ENCODE measurements around the gene CEL.

DNA sequence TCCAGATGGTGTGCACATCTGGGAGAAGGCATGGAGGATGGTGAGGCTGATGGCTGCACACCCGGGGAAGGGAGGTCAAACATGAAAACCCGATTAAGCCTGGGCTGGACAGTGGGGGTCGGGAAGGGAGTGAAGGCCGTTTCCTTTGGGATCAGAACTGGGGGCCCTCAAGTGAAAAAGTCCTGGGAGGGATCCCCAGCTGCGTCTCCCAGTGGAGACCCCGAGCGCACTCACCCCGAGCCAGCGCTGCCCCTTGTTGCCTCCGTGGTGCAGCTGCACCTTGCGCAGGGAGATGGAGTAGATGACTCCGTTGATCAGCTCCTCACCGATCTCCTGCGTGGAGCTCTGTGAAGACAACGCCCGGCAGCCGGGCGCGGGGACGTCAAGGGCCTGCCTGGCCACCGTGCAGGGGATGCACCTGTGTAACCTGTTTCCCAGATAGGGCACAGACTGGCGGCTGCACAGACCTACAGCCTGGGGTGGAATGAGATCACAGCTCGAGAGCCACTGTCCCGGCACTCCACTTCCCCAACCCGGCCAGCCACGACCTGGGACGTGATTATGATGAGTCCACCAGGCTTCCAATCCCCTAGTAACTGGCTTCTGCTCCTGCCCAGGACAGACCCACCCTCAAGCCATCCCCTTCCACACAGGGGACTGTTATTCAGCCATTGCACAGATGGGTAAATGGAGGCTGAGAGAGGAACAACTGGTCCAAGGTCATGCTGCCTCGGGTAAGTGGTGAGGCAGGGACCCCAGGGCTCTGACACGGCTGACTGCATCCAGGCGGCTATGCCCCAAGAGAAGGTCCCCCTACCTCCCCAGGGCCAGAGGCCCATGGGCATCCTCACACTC, 50.3 kb downstream of the CEL start:
- TF ChIP-seq, protein P1, sequence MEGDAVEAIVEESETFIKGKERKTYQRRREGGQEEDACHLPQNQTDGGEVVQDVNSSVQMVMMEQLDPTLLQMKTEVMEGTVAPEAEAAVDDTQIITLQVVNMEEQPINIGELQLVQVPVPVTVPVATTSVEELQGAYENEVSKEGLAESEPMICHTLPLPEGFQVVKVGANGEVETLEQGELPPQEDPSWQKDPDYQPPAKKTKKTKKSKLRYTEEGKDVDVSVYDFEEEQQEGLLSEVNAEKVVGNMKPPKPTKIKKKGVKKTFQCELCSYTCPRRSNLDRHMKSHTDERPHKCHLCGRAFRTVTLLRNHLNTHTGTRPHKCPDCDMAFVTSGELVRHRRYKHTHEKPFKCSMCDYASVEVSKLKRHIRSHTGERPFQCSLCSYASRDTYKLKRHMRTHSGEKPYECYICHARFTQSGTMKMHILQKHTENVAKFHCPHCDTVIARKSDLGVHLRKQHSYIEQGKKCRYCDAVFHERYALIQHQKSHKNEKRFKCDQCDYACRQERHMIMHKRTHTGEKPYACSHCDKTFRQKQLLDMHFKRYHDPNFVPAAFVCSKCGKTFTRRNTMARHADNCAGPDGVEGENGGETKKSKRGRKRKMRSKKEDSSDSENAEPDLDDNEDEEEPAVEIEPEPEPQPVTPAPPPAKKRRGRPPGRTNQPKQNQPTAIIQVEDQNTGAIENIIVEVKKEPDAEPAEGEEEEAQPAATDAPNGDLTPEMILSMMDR (IDR thresholded peaks at IDR 0.05), result no peak
- TF ChIP-seq POLR2A (IDR thresholded peaks at IDR 0.05) (no peak), POLR2AphosphoS5 (IDR thresholded peaks at IDR 0.05) (no peak)
